UCSD-AML1 (cell line): ENCODE measurements around the gene PLCD4.

Experiments
- DNase-seq: peaks from one replicate; lab custom pipeline; 2025; ENCODE audit not compliant: unreplicated experiment; lab: John Stamatoyannopoulos, UW

PLCD4 gene

GRCh38 chr2:218607436-218608115, at the start of gene PLCD4:
Gene PLCD4 (plus strand): TSS chr2:218607899. CDS start chr2:218615740, 7,841 bp downstream.
- DNase-seq = no peak

- DNase-seq = no peak
Measured at GRCh38 chr2:218557941-218558340, 49.8 kb upstream of the PLCD4 start.

GRCh38 chr2:218558986-218559385, 48.7 kb upstream of the PLCD4 start:
- no peak for DNase-seq

DNA sequence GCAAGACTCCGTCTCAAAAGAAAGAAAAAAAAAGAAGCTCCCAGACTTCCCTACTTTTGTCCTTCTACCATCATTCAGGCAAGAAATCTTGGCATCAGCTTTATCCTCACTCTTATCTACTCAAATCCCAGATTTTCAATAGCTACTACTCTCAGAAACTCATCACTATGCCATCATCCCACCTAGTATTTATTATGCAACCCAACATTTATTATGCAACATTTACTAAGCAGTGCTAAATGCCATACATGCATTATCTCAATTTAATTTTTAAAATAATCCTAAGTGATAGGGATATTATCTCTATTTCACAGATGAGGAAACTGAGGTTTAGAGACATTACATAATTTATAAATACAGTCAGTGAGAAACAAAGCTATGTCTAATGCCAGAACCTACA, 43.6 kb upstream of the PLCD4 start:
- DNase-seq = no peak

DNA sequence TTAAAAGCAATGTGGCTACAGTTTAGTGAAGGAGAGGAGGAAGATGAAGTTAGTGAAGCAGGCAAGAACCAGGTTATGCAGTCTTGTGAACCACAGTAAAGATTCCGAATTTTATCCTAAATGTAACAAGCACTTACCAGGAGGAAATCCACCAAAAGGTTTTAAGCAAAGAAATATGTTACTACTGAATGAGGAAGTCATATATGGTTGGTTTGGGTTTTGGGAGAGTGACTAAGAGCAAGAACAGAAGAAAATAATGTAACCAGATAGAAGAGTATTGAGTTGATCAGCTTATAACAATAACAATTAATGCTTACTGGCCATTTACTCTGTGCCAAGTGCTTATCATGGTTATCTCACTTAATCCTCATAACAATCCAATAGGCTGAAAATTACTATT, 41.4 kb upstream of the PLCD4 start:
- DNase-seq = no peak

DNA sequence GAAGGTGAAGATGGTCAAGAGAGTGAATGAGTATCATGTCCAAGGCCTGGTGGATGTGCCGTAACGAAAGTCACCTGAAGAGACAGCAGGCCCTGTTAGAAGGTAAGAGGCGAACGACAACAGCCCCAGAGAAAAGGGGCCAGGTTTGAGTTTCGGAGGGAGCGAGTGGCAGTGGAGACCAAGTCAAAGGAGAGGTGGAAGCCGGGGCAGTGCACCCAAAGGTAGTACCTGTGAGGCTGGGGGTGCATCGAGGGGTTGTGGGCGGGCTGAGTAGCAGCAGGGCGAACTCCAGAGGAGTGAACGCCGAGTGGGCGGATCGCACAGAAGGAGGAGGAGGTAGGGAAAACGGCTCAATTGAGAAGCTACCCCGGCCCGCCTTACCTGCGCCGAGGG, 39.9 kb upstream of the PLCD4 start:
- no peak for DNase-seq

- DNase-seq = peak; percentile 100
Measured at GRCh38 chr2:218568190-218569037, 39.3 kb upstream of the PLCD4 start, which contains the start of the genes CNOT9 and USP37. Gene CNOT9 (plus strand): TSS chr2:218568839. CDS start chr2:218568955, 116 bp downstream. Gene USP37 (minus strand): TSS chr2:218568351. CDS start chr2:218558653, 9,698 bp downstream.

DNA sequence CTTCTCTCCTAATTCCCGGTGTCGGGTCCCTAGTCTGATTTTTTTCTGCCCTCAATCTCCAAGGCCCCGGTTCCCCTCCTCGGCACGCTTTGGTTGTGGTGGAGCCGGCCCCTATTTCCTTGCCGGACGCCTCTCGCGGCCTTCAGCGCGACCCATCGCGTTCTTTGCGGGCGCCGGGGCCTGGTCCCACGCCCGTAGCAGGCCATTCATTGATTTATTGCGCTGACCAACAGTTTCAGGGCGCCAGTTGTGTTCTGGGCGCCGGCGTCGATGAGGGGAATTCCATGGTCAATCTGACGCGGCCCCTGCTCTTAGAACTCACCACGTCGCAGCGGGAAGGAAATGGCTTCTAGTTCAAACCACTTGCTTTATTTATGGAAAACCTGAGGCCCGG, 38.7 kb upstream of the PLCD4 start:
- peak; percentile 61 for DNase-seq

GRCh38 chr2:218569661-218570500, 37.8 kb upstream of the PLCD4 start:
- DNase-seq = no peak

GRCh38 chr2:218570850-218571249, 36.8 kb upstream of the PLCD4 start:
- DNase-seq = no peak

- no peak for DNase-seq
Measured at GRCh38 chr2:218576854-218577253, 30.8 kb upstream of the PLCD4 start.

GRCh38 chr2:218577482-218578220, 30.0 kb upstream of the PLCD4 start:
- DNase-seq = no peak

- no peak for DNase-seq
Measured at GRCh38 chr2:218578272-218578877, 29.3 kb upstream of the PLCD4 start.

DNA sequence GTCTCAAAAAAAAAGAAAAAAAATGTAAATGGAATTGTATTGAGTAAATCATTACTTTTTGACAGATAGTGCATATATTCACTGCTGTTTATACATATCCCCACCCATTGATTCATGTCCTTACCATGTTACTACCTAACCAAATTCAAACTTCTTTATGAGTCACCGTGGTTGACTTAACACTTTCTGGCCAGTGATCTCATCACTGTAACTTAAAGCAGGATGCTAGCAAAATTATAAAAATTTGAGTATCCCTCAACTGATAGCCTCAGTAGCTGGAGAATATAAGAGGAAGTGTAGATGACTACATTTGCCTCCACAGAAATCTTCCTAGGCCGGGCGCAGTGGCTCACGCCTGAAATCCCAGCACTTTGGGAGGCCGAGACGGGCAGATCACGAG, 25.6 kb upstream of the PLCD4 start:
- no peak for DNase-seq

DNA sequence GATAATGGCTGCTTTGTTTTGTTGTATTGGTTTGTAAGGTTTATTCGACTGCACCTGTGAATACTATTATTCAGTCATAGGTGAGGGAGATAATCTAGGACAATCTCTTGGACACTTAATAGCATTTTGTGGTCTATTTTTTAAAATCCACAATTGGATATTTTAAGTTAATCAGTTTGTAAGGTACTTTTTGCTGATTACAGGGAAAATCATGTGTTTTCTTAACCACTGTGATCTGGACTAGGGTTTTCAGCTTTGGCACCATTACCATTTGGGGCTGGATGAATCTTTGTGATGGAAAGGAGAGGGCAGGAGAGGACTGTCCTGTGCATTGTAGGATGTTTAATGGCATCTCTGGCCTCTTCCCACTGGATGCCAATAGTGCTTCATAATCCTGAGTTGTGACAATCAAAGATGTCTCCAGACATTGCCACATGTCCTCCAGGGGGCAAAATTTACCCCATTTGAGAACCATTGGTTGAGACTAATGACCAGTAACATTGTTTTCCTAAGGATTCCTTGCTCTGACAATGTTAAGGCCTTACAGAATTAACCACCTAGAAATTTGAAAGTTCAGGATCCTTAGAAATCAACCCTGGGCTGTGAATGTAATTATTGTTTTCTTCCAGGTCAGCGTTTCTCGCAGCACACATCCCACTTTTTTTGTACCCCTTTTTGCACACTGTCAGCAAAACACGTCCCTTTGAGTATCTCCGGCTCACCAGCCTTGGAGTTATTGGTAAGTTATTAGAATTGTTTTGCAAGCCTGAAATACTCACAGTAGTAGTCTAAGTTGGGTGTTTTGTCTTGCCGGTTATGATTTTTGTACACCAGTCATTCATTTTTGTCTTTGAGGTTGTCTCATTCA, 23.5 kb upstream of the PLCD4 start:
- DNase-seq = no peak

- no peak for DNase-seq
Measured at GRCh38 chr2:218585541-218585940, 22.2 kb upstream of the PLCD4 start.

DNA sequence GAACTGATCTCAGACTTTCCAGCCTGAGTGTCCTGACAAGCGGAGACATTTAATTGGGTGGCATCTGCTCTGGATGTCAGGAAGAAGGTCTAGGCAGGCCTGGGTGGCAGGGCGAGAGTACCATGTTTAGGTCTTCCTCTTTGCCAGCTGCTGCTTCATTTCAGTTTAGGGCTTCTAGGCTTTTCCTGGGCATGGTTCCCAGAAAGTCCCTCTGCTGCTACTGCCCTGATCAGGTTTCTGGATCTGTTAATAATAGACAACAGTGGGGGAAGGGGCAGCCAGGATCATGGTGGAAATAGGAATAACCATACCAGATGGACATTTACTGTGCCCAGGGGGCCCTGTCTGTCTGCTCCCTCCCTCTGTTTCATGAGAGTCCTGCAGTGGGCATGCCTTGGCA, 2.3 kb upstream of the PLCD4 start:
- DNase-seq = no peak

DNA sequence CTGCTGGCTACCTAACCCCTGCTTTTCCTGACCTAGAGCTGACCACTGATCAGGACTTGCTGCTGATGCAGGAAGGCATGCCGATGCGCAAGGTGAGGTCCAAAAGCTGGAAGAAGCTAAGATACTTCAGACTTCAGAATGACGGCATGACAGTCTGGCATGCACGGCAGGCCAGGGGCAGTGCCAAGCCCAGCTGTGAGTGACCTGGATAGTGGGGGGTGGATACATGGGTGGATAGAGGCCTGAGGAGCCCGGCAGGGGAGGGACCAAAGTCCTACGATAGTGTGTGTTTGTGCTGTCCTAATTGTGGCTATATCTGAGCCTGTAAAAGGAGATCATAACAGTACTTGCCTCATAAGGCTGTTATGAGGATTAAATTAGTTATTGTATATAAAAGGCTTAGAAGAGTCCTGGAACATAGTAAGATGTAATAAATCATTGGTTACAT, 8.2 kb downstream of the PLCD4 start:
- DNase-seq = no peak
